ENCODE results near the gene BMAL1.
"Not testable (repeated sequence)": the region's sequence is repeated elsewhere in the genome, so short reads cannot be mapped to it uniquely, and the experiment has no call there.

Gene BMAL1

DNA sequence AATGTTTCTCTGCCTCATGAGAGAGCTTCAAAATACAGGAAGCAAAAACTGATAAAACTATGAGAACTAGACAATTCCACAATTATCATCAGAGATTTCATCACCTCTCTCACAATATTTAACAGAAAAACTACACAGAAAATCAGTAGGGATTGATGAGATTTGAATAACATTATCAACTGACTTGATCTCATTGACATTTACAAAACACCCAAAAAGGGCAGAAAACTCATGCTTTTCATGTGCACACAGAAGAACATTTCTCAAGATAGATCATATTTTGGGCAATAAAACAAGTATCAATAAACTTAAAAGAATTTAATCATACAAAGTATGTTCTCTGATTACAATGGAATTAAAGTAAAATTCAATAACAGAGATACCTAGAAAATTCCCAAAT is 149.8 kb downstream of the BMAL1 start:
- no peak for DNase-seq (ENCODE audit: low read depth, low spot score)
- H3K36me3 ChIP-seq (ENCODE audit: insufficient read depth, low read length): no peaks in the 10 kb centered on the region
- no peak overlapping the region for H3K9ac ChIP-seq (ENCODE audit: insufficient read length)
- TF ChIP-seq POLR2AphosphoS5 (IDR thresholded peaks at IDR 0.05; ENCODE audit: borderline replicate concordance, low read depth, low read length) (no peak), FOXP2 (optimal IDR thresholded peaks at IDR 0.05; ENCODE audit: control extremely low read depth, extremely low read length, insufficient read depth) (no peak), EZH2 (IDR thresholded peaks at IDR 0.05) (no peak)
- no peak overlapping the region for H3K4me3 ChIP-seq
- H3K9me3 ChIP-seq (ENCODE audit: low read depth, low read length): no peaks in the 10 kb centered on the region
- H3K27ac ChIP-seq: no peak overlapping the region

DNA sequence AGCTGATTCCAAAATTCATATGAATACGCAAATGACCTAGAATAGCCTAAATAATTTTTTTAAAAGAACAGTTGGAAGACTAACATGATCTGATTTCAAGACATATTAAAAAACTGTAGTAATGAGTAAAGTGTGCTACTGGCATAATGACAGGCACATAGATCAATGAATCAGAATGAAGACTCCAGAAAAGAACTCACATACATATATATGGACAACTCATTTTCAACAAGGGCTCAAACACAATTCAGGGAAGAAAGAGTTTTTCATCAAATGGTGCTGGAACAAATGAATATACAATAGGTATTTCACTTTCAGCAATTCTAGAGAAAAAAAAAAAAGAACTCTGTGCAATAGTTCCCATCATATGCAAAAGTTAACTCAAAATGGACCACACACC is 151.7 kb downstream of the BMAL1 start:
- Histone ChIP-seq H3K4me3 (no peak overlapping the region), H3K9me3 (ENCODE audit: low read depth, low read length) (no peaks in the 10 kb centered on the region), H3K27ac (no peak overlapping the region), H3K36me3 (ENCODE audit: insufficient read depth, low read length) (no peaks in the 10 kb centered on the region), H3K9ac (ENCODE audit: insufficient read length) (no peak overlapping the region)
- no peak for DNase-seq (ENCODE audit: low read depth, low spot score)
- TF ChIP-seq FOXP2 (optimal IDR thresholded peaks at IDR 0.05; ENCODE audit: control extremely low read depth, extremely low read length, insufficient read depth): no peak
- no peak for TF ChIP-seq POLR2AphosphoS5 (IDR thresholded peaks at IDR 0.05; ENCODE audit: borderline replicate concordance, low read depth, low read length)
- no peak for TF ChIP-seq EZH2 (IDR thresholded peaks at IDR 0.05)

DNA sequence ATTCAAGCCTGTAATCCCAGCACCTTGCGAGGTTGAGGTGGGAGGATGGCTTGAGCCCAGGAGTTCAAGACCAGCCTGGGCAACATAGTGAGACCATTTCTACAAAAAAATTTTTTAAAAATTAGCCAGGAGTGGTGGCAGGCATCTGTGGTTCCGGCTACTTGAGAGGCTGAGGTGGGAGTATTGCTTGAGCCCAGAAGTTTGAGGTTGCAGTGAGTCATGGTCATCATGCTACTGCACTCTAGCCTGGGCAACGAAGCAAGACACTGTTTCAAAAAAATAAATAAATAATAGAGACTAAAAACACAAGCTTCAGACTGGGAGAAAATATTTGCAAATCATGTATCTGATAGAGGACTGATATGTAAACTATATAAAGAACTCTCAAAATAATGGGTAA is 152.2 kb downstream of the BMAL1 start:
- Histone ChIP-seq H3K4me3 (no peak overlapping the region), H3K36me3 (ENCODE audit: insufficient read depth, low read length) (no peaks in the 10 kb centered on the region), H3K27ac (no peak overlapping the region), H3K9ac (ENCODE audit: insufficient read length) (no peak overlapping the region), H3K9me3 (ENCODE audit: low read depth, low read length) (no peaks in the 10 kb centered on the region)
- TF ChIP-seq POLR2AphosphoS5 (IDR thresholded peaks at IDR 0.05; ENCODE audit: borderline replicate concordance, low read depth, low read length) (no peak), EZH2 (IDR thresholded peaks at IDR 0.05) (no peak), FOXP2 (optimal IDR thresholded peaks at IDR 0.05; ENCODE audit: control extremely low read depth, extremely low read length, insufficient read depth) (no peak)
- no peak for DNase-seq (ENCODE audit: low read depth, low spot score)

DNA sequence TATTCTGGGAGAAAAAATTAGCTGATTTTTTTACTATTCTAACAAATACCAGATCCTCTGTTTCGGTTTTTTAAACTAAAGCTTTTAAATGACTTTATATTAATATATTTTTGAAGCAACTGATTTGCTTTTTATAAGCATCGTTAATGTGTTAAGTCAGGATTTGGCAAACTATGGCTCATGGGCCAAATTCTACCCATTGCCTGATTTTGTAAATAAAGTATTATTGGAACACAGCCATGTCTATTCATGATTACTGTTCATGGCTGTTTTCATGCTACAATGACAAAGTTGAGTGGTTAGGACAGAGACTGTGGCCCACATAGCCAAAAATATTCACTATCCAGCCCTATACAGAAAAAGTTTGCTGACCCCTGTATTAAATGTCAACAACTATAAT is 155.8 kb downstream of the BMAL1 start:
- TF ChIP-seq FOXP2 (optimal IDR thresholded peaks at IDR 0.05; ENCODE audit: control extremely low read depth, extremely low read length, insufficient read depth) (no peak), POLR2AphosphoS5 (IDR thresholded peaks at IDR 0.05; ENCODE audit: borderline replicate concordance, low read depth, low read length) (no peak), EZH2 (IDR thresholded peaks at IDR 0.05) (no peak)
- H3K4me3 ChIP-seq: no peak overlapping the region
- H3K27ac ChIP-seq: no peak overlapping the region

DNA sequence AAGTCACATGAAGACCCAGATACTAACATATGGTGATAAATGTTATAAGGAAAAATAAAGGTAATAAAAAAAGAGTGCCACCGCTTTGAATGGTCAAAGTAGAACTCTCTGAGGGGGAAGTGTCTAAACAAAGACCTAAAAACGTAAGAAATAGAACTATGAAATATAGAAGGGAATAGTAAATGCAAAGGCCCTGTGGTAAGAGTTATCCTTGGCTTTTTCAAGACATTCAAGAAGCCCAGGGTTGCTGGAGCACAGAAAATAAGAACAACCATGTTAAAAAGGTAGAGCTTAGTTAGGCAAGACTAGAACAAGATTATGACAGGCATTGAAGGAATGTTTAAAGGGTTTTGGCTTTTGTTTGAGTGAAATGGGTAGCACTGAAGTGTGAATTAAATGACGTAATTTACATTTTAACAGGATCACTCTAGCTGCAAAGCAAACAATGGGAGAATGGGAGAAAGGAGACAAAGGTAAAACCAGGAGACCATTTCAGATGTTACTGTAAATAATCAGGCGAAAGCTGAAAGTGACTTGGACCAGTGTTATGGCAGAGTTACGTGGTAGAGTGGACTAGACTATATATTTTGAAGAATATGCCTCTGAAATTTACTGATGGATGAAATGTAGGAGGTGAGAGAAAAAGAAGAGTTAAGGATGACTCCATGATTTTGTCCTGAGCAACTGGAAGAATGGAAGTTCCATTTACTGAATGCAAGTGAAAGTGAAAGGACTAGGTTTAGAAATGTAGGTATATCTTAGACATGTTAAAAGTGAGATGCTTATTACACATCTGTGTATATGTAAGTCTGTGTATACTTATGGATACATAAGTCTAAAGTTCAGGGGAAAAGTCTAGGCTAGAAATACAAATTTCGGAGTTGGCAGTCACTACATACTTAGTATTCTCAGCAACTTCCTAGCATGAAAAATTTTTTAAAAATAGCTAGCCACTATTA is 156.9 kb downstream of the BMAL1 start:
- Histone ChIP-seq H3K36me3 (ENCODE audit: insufficient read depth, low read length) (no peaks in the 10 kb centered on the region), H3K27ac (no peak overlapping the region), H3K9me3 (ENCODE audit: low read depth, low read length) (no peaks in the 10 kb centered on the region), H3K9ac (ENCODE audit: insufficient read length) (no peak overlapping the region), H3K4me3 (no peak overlapping the region)
- TF ChIP-seq FOXP2 (optimal IDR thresholded peaks at IDR 0.05; ENCODE audit: control extremely low read depth, extremely low read length, insufficient read depth) (no peak), EZH2 (IDR thresholded peaks at IDR 0.05) (no peak), POLR2AphosphoS5 (IDR thresholded peaks at IDR 0.05; ENCODE audit: borderline replicate concordance, low read depth, low read length) (no peak)
- DNase-seq (ENCODE audit: low read depth, low spot score): no peak

More for the DNA sequence above, 155.8 kb downstream of the BMAL1 start:
- H3K9me3 ChIP-seq (ENCODE audit: low read depth, low read length): no peaks in the 10 kb centered on the region
- H3K36me3 ChIP-seq (ENCODE audit: insufficient read depth, low read length): no peaks in the 10 kb centered on the region
- H3K9ac ChIP-seq (ENCODE audit: insufficient read length): no peak overlapping the region
- DNase-seq (ENCODE audit: low read depth, low spot score): no peak

DNA sequence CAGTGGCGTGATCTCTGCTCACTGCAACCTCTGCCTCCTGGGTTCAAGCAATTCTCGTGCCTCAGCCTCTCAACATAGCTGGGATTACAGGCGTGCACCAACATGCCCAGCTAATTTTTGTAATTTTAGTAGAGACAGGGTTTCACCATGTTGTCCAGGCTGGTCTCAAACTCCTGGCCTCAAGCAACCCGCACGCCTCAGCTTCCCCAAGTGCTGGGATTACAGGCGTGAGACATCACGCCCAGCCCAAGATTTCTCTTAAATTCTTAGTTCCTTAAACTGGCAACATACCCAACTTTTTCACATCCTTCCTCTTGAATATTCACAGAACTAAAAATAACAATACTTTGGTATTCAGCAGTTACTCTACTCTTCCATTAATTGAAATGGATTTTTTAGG is 159.2 kb downstream of the BMAL1 start:
- DNase-seq (ENCODE audit: low read depth, low spot score): not testable (repeated sequence)

More for the DNA sequence above, 159.2 kb downstream of the BMAL1 start:
- H3K36me3 ChIP-seq (ENCODE audit: insufficient read depth, low read length); H3K4me3 ChIP-seq; H3K9me3 ChIP-seq (ENCODE audit: low read depth, low read length); H3K27ac ChIP-seq; H3K9ac ChIP-seq (ENCODE audit: insufficient read length): not testable (repeated sequence)
